Activated T-helper 1 cell treated with anti-CD3 and anti-CD28 coated beads, Interleukin-12 subunit alpha, Interleukin-12 subunit beta, Interleukin-2, Interleukin-4 antibody, amounts not matched to agents 30 ng/mL and 10 ng/mL and 1 ng/mL, durations not matched to agents 14 hours and 24 hours and 36 hours (primary cell): Measurements from ENCODE around the gene ADAM10. TPM values are rescaled to one million over a fixed set of nuclear protein-coding genes. Genes with fewer than 3 reads are reported as not detected.

ENCODE experiments used
- DNase-seq: peaks from one replicate; pipeline ENCODE4 v3.0.0; 2021; ENCODE audit warnings: low spot score
- H3K27ac Mint-ChIP-seq: one replicate; pipeline ENCODE4 v1.8.0; 2021; ENCODE audit warnings: mild to moderate bottlenecking, mixed read lengths
- H3K27me3 Mint-ChIP-seq: one replicate; pipeline ENCODE4 v1.8.0; 2022; ENCODE audit warnings: mild to moderate bottlenecking, moderate library complexity, mixed read lengths; ENCODE audit not compliant: insufficient read depth
- H3K36me3 Mint-ChIP-seq: one replicate; pipeline ENCODE4 v1.8.0; 2021; ENCODE audit warnings: low read depth, mixed read lengths
- H3K4me1 Mint-ChIP-seq: one replicate; pipeline ENCODE4 v1.8.0; 2021; ENCODE audit warnings: low read depth, mixed read lengths
- H3K4me3 Mint-ChIP-seq: one replicate; pipeline ENCODE4 v1.8.0; 2021; ENCODE audit warnings: mild to moderate bottlenecking, moderate library complexity, mixed read lengths
- H3K9me3 Mint-ChIP-seq: one replicate; pipeline ENCODE4 v1.8.0; 2021; ENCODE audit warnings: mixed read lengths
- intact Hi-C: fragments of 100-400 bp; cut with micrococcal nuclease; formaldehyde crosslinking; loops from one replicate; pipeline ENCODE4 v1.15.1; 2024
- total RNA-seq: library from RNA; stranded (reverse); gene quantifications from 2 replicates; pipeline ENCODE4 v1.2.3, GENCODE V29; 2022

ADAM10 gene
- total RNA-seq, 1 donor from 2014 or later: 98.7 TPM

DNA sequence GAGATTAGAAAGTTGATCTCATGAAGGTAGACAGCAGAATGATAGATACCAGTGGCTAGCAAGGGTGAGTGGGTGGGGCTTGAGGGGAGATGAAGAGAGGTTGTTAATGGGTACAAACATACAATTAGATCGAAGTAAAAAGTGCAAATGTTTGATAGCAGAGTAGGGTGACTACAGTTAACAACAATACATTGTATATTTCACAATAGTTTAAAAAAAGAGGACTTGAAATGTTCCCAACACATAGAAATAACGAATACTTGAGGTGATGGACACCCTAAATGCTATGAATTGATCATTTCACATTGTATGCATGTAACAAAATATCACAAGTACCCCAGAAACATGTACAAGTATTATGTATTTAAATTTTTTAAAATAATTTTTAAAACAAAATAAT is 47.3 kb downstream of the ADAM10 start:
- DNase-seq: no peak
- Mint-ChIP-seq H3K27ac (no peak overlapping the region), H3K36me3 (peaks cover 62% of the 10 kb centered on the region), H3K27me3 (no peaks in the 10 kb centered on the region), H3K4me3 (no peak overlapping the region), H3K4me1 (peaks cover 51% of the 10 kb centered on the region), H3K9me3 (peaks cover 45% of the 10 kb centered on the region)
- intact Hi-C loops: loop anchor here (5.0 kb wide), 1 partner anchor 185 kb away; no protein-coding TSS in a partner anchor

DNA sequence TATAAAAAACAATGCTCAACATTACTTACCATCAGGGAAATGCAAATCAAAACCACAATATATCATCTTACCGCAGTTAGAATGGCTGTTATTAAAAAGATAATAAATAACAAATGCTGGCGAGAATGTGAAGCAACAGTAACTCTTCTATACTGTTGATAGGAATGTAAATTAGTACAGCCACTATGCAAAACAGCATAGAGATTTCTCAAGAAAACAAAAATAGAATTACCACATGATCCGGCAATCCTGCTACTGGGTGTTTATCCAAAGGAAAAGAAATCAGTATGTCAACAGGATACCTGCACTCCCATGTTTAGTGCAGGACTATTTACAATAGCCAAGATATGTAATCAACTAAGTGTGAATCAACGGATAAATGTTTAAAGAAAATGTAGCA is 48.1 kb downstream of the ADAM10 start:
- no peaks in the 10 kb centered on the region for H3K27me3 Mint-ChIP-seq
- intact Hi-C loops: loop anchor here (5.0 kb wide), 1 partner anchor 184 kb away; no protein-coding TSS in a partner anchor
- H3K36me3 Mint-ChIP-seq: peaks cover 66% of the 10 kb centered on the region
- peaks cover 50% of the 10 kb centered on the region for H3K4me1 Mint-ChIP-seq
- DNase-seq: no peak
- H3K4me3 Mint-ChIP-seq: no peak overlapping the region
- peaks cover 45% of the 10 kb centered on the region for H3K9me3 Mint-ChIP-seq
- no peak overlapping the region for H3K27ac Mint-ChIP-seq

DNA sequence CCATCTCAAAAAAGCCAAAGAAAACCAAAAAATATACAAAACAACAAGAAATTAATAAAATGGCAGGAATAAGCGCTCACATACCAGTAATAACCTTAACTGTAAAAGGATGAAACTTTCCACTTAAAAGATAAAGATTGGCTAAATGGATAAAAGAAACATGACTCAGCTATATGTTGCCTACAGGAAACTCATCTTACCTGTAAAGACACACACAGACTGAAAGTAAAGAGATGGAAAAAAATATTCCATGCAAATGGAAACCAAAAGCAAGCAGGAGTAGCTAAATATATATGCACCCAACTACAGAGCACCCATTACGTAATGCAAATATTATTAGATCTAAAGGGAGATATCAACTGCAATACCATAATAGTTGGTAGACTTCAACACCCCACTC is 49.7 kb downstream of the ADAM10 start:
- Mint-ChIP-seq H3K27ac (peak overlapping the region; percentile 85), H3K9me3 (peaks cover 45% of the 10 kb centered on the region), H3K4me1 (peaks cover 60% of the 10 kb centered on the region), H3K27me3 (no peaks in the 10 kb centered on the region), H3K36me3 (peaks cover 64% of the 10 kb centered on the region), H3K4me3 (peak overlapping the region; percentile 8)
- intact Hi-C loops: loop anchor here (1.0 to 5.0 kb wide), 5 partner anchors 51 to 245 kb away; partner anchors contain the start of gene MINDY2
- DNase-seq: no peak

DNA sequence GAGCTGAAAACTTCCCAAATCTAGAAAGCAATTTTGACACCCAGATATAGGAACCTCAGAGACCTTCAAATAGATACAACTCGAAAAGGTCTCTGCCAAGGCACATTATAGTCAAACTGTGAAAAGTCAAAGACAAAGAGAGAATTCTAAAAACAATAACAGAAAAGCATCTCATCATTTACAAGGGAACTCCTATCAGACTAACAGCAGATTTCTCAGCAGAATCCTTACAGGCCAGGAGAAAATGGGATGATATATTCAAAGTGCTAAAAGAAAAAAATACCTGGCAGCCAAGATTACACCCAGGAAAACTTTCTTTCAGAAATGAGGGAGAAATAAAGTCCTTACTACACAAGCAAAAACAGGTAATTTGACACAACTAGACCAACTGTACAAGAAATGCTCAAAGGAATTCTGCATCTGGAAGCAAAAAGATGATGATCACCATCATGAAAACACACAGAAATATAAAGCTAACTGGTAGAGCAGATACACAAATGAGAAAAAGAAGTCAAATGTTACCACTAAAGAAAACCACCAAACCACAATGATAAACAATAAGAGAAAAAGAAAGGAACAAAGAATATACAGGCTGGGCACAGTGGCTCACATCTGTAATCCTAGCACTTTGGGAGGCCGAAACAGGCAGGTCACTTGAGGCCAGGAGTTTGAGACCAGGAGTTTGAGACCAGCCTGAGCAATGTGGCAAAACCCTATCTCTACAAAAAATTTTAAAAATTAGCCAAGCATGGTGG is 50.4 kb downstream of the ADAM10 start:
- Mint-ChIP-seq H3K4me1 (peaks cover 57% of the 10 kb centered on the region), H3K9me3 (peaks cover 40% of the 10 kb centered on the region), H3K27ac (peak overlapping the region; percentile 85), H3K27me3 (no peaks in the 10 kb centered on the region), H3K4me3 (peak overlapping the region; percentile 8), H3K36me3 (peaks cover 60% of the 10 kb centered on the region)
- DNase-seq: no peak
- intact Hi-C loops: loop anchor here (1.0 to 2.0 kb wide), 3 partner anchors 51 to 245 kb away; partner anchors contain the start of gene MINDY2

DNA sequence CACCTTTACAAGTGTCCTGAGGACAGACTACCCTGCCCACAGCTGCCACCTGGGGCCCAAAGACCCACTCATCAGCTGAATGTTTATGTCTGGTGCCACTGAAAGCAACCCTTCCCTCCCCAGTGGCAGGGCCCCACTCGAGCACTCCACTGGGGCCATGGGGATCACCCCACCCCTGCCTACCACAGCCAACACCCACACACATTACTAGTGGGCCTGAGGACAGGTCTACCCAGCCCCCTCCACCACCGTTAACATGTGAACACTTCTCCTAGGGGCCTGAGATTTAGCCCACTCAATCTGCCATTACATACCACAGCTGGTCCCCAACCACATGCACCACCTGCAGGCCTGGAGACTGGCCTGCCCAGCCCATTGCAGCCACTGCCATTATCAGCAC is 52.3 kb downstream of the ADAM10 start:
- Mint-ChIP-seq H3K4me3 (no peak overlapping the region), H3K27ac (peak overlapping the region; percentile 36), H3K4me1 (peaks cover 45% of the 10 kb centered on the region), H3K36me3 (peaks cover 53% of the 10 kb centered on the region), H3K27me3 (no peaks in the 10 kb centered on the region), H3K9me3 (peaks cover 29% of the 10 kb centered on the region)
- intact Hi-C loops: no loop called here
- DNase-seq: no peak

DNA sequence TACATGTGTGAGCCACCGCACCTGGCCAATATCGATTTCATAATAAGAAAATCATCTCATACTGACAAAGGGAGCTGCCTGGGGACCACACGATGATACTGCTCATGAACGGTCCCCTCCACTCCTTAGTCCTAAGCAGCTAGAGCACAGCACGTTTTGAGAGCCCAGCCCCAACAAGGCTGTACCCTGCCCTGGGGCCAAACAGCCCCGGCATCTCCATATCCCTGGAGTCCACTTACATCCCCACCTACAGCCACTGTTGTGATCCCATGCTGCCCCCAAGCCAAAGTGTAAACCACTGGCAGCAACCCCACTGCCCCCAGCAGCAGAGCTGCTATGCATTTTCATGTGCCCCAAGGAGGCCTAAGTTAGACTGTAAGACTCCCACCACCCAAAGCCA is 52.8 kb downstream of the ADAM10 start:
- H3K9me3 Mint-ChIP-seq: peaks cover 25% of the 10 kb centered on the region
- peaks cover 50% of the 10 kb centered on the region for H3K36me3 Mint-ChIP-seq
- no peak overlapping the region for H3K27ac Mint-ChIP-seq
- intact Hi-C loops: no loop called here
- H3K4me1 Mint-ChIP-seq: peaks cover 45% of the 10 kb centered on the region
- no peak for DNase-seq
- no peak overlapping the region for H3K4me3 Mint-ChIP-seq
- no peaks in the 10 kb centered on the region for H3K27me3 Mint-ChIP-seq

DNA sequence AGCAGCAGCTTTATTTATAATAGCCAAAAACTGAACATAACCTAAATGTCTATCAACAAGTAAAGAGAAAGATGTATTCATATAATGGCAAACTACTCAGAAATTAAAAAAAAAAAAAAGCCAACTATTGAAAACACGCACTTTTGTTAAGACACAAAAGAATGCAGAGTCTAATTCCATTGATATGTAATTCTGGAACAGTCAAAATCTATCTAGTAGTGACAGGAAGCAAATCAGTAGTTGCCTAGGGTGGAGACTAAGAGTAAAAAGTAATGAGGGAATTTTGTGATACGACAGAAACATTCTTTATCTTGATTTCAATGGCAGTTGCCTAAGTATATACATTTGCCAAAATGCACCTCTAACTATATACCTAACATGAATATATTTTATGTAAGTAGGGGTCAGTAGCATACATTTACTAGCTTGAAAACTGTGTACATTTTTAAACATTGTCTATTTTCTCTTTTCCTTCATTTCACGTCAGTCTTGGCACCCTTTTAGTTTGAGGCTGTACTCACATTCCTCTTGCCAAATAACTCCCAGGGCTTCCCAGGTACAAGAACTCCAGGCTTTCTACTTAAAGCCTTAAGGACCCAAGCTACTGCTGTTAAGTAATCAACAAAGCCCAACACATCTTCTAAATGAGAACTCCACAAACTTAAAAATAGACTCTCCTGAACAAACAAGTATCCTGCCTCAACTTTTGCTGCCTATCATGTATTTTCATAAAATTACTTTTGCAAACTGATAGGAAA is 54.7 kb downstream of the ADAM10 start:
- intact Hi-C loops: no loop called here
- H3K27ac Mint-ChIP-seq: no peak overlapping the region
- H3K4me3 Mint-ChIP-seq: no peak overlapping the region
- DNase-seq: no peak
- H3K4me1 Mint-ChIP-seq: peaks cover 54% of the 10 kb centered on the region
- H3K27me3 Mint-ChIP-seq: no peaks in the 10 kb centered on the region
- peaks cover 13% of the 10 kb centered on the region for H3K9me3 Mint-ChIP-seq
- H3K36me3 Mint-ChIP-seq: peaks cover 37% of the 10 kb centered on the region

DNA sequence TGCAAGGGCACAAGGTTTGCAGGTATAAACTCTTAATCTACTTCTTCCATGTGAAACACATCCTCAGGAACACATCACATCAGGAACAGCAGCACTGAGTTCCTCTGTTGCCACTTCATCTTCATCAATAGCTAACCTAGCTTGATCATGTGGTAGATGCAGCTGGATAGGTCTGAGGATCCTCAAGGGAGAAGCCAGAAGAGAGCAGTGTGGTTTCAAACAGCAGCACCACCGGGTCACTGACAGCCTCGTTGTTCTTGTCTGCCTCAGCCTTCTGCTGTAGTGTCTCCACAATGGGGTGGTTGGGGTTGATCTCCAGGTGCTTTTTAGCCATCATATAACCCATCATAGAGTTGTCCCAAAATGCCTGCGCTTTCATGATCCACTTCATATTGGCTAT is 58.8 kb downstream of the ADAM10 start:
- intact Hi-C loops: no loop called here
- H3K27ac Mint-ChIP-seq: no peak overlapping the region
- H3K27me3 Mint-ChIP-seq: no peaks in the 10 kb centered on the region
- no peak for DNase-seq
- peaks cover 15% of the 10 kb centered on the region for H3K36me3 Mint-ChIP-seq
- H3K4me1 Mint-ChIP-seq: peaks cover 34% of the 10 kb centered on the region
- no peaks in the 10 kb centered on the region for H3K9me3 Mint-ChIP-seq
- no peak overlapping the region for H3K4me3 Mint-ChIP-seq

DNA sequence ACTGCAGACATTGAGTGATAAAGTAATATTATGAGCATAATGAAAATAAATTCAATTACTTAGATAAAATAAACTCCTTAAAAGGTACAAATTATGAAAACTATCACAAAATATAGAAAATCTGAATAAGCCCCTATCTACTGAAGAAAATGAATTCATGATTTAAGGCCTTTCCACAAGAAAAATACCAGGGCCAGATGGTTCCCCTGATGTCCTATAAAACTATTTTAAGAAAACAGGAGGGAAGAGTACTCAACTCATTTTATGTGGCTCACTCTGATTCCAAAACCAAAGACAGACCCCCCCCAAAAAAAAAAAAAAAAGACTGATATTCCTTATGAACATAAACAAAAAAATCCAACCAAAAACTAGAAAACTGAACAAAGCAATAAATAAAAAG is 59.9 kb downstream of the ADAM10 start:
- Mint-ChIP-seq H3K4me3 (no peak overlapping the region), H3K4me1 (peaks cover 24% of the 10 kb centered on the region), H3K9me3 (no peaks in the 10 kb centered on the region), H3K36me3 (peaks cover 15% of the 10 kb centered on the region), H3K27me3 (no peaks in the 10 kb centered on the region), H3K27ac (no peak overlapping the region)
- no peak for DNase-seq
- intact Hi-C loops: no loop called here

DNA sequence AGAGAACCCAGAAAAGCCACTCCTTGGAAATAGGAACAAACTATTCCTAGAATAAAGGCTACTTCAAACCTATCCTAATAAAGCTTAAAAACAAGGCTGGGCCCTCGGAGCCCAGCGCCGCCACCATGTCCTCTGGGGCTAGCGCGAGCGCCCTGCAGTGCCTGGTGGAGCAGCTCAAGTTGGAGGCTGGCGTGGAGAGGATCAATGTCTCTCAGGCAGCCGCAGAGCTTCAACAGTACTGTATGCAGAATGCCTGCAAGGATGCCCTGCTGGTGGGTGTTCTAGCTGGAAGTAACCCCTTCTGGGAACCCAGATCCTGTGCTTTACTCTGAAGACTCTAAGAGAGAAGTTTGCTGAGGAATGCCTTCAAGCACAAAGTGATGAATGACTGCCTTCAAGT is 63.2 kb downstream of the ADAM10 start:
- no peak for DNase-seq
- no peaks in the 10 kb centered on the region for H3K27me3 Mint-ChIP-seq
- no peaks in the 10 kb centered on the region for H3K9me3 Mint-ChIP-seq
- H3K4me3 Mint-ChIP-seq: no peak overlapping the region
- H3K27ac Mint-ChIP-seq: no peak overlapping the region
- H3K4me1 Mint-ChIP-seq: peaks cover 35% of the 10 kb centered on the region
- H3K36me3 Mint-ChIP-seq: peaks cover 13% of the 10 kb centered on the region
- intact Hi-C loops: no loop called here

DNA sequence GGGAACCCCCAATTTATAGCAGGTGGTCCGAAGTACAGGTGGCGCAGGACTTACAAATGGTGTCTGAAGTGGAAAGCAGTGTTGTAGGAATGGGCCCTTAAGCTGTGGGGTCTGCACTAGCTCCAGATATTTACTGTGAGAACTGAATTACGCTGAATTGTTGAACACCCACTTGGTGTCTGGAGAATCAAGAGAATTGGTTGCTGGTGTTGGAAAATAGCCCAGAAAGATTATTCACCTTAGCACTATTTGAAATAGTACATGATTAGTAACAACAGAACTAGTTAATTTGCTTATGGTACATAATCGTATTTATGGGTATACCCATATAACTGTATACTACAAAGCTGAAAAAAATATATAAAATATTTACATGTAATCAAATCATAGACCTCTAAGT is 64.8 kb downstream of the ADAM10 start:
- Mint-ChIP-seq H3K4me1 (peaks cover 25% of the 10 kb centered on the region), H3K27ac (no peak overlapping the region), H3K36me3 (peaks cover 12% of the 10 kb centered on the region), H3K9me3 (no peaks in the 10 kb centered on the region), H3K4me3 (no peak overlapping the region), H3K27me3 (no peaks in the 10 kb centered on the region)
- no peak for DNase-seq
- intact Hi-C loops: no loop called here

DNA sequence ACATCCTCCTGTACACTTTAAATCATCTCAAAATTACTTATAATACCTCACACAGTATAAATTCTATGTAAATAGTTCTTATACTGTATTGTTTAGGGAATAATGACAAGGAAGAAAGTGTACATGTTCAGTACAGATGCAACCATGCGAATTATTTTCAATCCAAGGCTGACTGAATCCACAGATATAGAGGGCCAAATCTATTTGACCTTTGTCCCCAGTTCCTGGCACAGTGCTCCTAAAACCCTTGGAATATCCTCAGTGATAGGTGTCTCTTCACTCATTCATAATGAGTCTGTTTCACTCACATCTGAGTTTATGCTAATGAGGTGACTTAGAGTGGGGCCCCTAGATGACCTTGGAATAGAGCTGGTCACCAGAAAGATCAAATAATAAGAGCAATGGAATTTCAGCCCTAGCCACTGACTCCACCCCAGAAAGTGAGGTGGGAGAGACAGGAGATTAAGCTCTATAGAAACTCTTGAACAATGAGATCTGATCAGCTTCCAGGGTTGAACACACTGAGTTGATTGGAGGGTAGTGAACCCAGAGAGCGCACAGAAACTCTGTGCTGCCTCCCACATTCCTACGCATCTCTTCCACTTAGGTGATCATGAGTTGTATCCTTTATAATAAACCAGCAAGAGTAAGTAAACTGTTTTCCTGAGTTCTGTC is 65.3 kb downstream of the ADAM10 start:
- intact Hi-C loops: no loop called here
- Mint-ChIP-seq H3K27me3 (no peaks in the 10 kb centered on the region), H3K4me1 (peaks cover 22% of the 10 kb centered on the region), H3K27ac (no peak overlapping the region), H3K9me3 (no peaks in the 10 kb centered on the region), H3K4me3 (no peak overlapping the region), H3K36me3 (peaks cover 12% of the 10 kb centered on the region)
- no peak for DNase-seq

DNA sequence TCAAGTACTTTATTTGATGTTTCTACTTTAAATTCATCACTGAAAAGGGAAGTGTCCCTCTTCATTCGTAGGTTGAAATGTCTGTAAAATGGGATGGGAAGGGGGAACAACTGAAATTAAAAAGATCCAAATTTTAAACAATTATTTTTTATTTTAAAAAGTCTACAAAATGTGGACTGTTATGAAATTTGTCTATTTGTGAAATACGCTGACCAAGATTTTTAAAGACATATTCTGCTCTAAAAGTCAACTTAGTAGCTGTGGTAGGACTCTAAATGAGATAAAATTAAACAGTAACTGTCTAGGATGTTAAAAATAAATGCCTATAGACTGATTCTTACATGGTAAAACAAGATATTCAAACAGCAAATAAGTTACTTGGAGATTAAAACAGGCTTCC is 67.3 kb downstream of the ADAM10 start:
- H3K4me3 Mint-ChIP-seq: no peak overlapping the region
- no peaks in the 10 kb centered on the region for H3K27me3 Mint-ChIP-seq
- H3K4me1 Mint-ChIP-seq: peaks cover 32% of the 10 kb centered on the region
- intact Hi-C loops: no loop called here
- DNase-seq: no peak
- peaks cover 11% of the 10 kb centered on the region for H3K36me3 Mint-ChIP-seq
- H3K9me3 Mint-ChIP-seq: no peaks in the 10 kb centered on the region
- H3K27ac Mint-ChIP-seq: no peak overlapping the region
